Effector memory CD4-positive, alpha-beta T cell (primary cell): ENCODE results near the gene PRRG1.

Experiments
- DNase-seq, 3 donors: peaks; one replicate each; pipeline ENCODE4 v3.0.0-alpha.2; 2020
- H3K27ac ChIP-seq: 2 replicates; pipeline ENCODE4 v1.7.0; 2013; ENCODE audit warnings: mild to moderate bottlenecking, low read length, moderate library complexity; ENCODE audit not compliant: insufficient read depth, poor library complexity, severe bottlenecking
- H3K27me3 ChIP-seq: replicated peaks from 2 replicates; pipeline ENCODE4 v1.7.0; 2013; ENCODE audit warnings: mild to moderate bottlenecking, low read length; ENCODE audit not compliant: insufficient read depth, control insufficient read depth, poor library complexity, severe bottlenecking
- H3K36me3 ChIP-seq: 2 replicates; pipeline ENCODE4 v1.7.0; 2013; ENCODE audit warnings: mild to moderate bottlenecking, low read length, moderate library complexity; ENCODE audit not compliant: control insufficient read depth, insufficient read depth
- H3K4me1 ChIP-seq: 2 replicates; pipeline ENCODE4 v1.7.0; 2013; ENCODE audit warnings: low read length, mild to moderate bottlenecking; ENCODE audit not compliant: control insufficient read depth, insufficient read depth, poor library complexity, severe bottlenecking
- H3K4me3 ChIP-seq: 2 replicates; pipeline ENCODE4 v1.7.0; 2013; ENCODE audit warnings: low read length, low read depth, mild to moderate bottlenecking; ENCODE audit not compliant: insufficient read depth, poor library complexity, severe bottlenecking
- H3K9me3 ChIP-seq: 2 replicates; pipeline ENCODE4 v1.7.0; 2013; ENCODE audit warnings: mild to moderate bottlenecking, low read length, moderate library complexity; ENCODE audit not compliant: control insufficient read depth

Gene PRRG1

DNA sequence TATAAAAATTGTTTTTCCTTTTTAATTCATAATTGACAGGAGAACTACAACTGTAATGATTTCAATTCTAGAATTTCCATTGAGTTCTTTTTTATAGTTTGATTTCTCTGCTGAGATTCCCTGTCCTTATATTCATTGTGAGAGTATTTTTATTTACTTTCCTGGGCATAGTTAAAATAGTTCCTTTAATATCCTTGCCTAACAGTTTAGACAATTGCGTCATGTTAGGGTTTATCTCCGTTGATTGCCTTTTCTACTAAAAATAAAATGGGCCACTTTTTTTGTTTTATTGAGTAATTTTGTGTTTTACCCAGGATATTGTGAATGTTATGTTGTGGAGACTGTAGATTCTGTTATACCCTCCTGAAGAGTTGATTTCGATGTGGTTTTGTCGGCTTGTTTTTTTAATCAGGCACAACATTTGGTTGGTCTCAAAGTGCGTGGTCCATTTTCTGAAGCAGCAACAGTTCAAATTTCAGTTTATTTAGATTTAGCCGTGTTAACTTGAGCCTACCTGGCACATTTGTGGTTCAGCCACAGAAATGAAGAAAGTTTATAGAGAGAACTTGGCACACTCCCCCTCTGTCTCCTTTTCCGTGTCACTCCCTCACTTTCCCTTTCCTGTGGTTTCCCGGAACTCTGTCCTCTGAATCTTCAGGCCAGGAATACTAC, 16.0 kb upstream of the PRRG1 start:
- Histone ChIP-seq H3K4me1 (no peaks in the 10 kb centered on the region), H3K36me3 (no peaks in the 10 kb centered on the region), H3K27me3 (no peaks in the 10 kb centered on the region), H3K4me3 (no peak overlapping the region), H3K27ac (no peak overlapping the region), H3K9me3 (no peaks in the 10 kb centered on the region)
- no peak for DNase-seq

DNA sequence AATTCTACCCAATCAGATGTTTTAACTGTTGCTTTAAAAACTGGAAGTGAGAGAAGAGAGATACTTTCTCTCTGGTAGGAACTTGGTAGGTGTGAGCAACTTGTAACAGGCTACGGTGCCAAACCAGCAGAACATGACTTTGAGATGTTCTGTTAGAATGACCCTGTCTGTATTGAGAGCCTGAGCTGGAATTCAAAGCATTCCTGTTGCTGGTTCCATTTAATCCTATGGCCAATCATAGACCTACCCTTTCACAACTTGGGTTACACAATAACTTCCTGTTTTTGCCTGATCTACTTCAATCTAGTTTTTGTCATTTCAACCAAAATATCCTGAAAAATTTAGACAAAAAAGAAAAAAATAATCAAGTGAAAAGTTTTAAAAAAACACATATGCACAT, 1.7 kb upstream of the PRRG1 start:
- no peaks in the 10 kb centered on the region for H3K27me3 ChIP-seq
- H3K4me1 ChIP-seq, result no peaks in the 10 kb centered on the region
- no peak overlapping the region for H3K27ac ChIP-seq
- no peak for DNase-seq
- H3K4me3 ChIP-seq, result no peak overlapping the region
- no peaks in the 10 kb centered on the region for H3K9me3 ChIP-seq
- no peaks in the 10 kb centered on the region for H3K36me3 ChIP-seq

DNA sequence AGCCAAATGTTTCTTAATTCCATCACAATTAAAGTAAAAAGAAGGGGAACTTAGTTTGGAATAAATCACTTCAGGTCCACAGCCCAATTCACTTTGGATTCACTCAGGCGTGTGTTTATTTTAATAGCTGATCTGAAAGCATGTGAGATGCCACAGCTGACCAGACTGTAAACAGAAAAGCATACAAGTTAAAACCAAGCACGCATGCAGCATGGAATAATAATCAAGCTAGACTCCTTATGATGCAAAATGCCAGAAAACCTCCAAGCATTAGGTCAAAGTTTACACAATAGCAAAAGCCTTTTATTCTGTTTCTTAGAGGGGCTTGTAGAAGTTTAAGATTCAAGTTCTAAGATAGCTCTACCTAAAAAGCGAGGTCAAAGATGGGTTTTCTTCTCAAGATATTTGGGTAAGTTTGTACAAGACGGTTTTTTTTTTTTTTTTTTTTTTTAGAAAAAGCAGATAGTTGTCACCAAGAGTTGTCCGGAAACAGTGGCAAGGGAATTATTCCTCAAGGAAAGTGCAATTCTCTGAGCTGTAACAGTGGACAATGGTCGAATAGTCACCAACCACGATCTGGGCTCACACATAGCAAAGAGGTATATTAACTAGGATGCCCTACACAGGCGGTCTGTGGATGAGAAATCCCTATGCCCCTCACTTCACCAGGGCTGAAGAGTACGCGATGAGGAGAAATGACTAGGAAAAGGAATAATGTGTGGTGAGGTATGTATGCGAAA, 763 bp upstream of the PRRG1 start:
- no peaks in the 10 kb centered on the region for H3K9me3 ChIP-seq
- H3K27me3 ChIP-seq, result no peaks in the 10 kb centered on the region
- H3K27ac ChIP-seq, result no peak overlapping the region
- no peak for DNase-seq
- H3K36me3 ChIP-seq, result no peaks in the 10 kb centered on the region
- H3K4me1 ChIP-seq, result no peaks in the 10 kb centered on the region
- H3K4me3 ChIP-seq, result no peak overlapping the region

DNA sequence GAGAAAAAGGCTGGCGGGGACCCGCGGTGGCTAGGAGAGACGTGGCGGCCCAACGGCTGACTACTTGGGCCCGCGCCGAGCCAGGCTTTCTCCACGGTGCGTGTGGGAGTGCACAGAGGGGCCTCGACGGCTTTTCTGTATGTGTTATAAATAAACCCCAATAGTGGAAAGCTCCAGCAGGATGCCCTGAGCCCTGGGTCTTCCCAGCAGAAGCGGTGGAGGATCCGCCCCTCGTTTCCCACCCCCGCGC, 268 bp upstream of the PRRG1 start:
- Histone ChIP-seq H3K9me3 (no peaks in the 10 kb centered on the region), H3K36me3 (no peaks in the 10 kb centered on the region), H3K4me3 (no peak overlapping the region), H3K27me3 (no peaks in the 10 kb centered on the region), H3K4me1 (no peaks in the 10 kb centered on the region), H3K27ac (no peak overlapping the region)
- DNase-seq, result no peak

DNA sequence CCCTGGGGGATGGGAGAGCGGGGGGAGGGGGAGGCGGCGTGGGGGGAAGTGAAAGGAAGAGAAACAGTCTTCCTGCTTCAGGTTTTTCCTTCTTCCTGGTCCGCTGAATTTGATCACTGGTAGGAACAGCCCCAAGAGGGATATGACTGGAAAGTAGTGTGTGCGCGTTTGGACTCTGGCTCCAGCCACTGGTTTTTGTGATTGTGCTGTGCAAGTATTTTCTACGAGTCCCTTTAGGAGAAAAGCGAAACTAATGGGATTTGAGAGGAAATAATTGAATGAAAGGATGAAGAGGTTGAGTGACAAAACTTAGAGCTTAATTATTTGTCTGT, 836 bp downstream of the PRRG1 start:
- no peak overlapping the region for H3K4me3 ChIP-seq
- no peak for DNase-seq
- H3K9me3 ChIP-seq, result no peaks in the 10 kb centered on the region
- no peaks in the 10 kb centered on the region for H3K36me3 ChIP-seq
- H3K27me3 ChIP-seq, result no peaks in the 10 kb centered on the region
- H3K4me1 ChIP-seq, result no peaks in the 10 kb centered on the region
- no peak overlapping the region for H3K27ac ChIP-seq

DNA sequence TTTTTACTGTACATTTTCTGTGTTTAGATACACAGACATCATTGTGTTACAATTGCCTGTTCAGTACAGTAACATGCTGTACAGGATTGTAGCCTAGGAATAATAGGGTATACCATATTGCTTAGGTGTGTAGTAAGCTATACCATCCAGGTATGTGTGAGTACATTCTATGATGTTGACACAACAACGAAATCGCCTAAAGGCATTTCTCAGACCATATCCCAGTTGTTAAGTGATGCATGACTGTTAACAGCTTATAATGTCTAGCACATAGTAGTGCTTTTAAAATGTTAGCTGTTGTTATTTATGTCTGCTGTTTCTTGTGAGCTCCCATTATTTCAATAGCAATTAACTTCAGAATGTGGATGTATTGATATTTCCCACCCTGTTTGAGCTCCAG, 4.5 kb downstream of the PRRG1 start:
- Histone ChIP-seq H3K27ac (no peak overlapping the region), H3K4me3 (no peak overlapping the region), H3K27me3 (no peaks in the 10 kb centered on the region), H3K4me1 (no peaks in the 10 kb centered on the region), H3K36me3 (no peaks in the 10 kb centered on the region), H3K9me3 (no peaks in the 10 kb centered on the region)
- no peak for DNase-seq

DNA sequence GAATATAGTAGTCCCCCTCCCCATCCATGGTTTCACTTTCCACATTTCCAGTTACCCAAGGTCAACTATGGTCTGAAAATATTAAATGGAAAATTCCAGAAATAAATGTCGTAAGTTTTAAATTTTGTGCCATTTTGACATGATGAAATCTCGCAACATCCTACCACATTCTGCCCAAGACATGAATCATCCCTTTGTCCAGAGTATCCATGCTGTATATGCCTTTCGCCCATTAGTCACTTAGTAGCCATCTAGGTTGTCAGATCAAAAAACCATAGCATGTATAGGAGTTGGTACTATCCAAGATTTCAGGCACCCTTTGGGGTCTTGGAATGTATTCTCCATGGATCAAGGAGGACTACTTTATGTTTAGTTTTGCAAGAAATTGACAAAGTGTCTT, 8.3 kb downstream of the PRRG1 start:
- no peaks in the 10 kb centered on the region for H3K9me3 ChIP-seq
- DNase-seq, result no peak
- H3K36me3 ChIP-seq, result no peaks in the 10 kb centered on the region
- H3K4me1 ChIP-seq, result no peaks in the 10 kb centered on the region
- H3K27ac ChIP-seq, result no peak overlapping the region
- H3K4me3 ChIP-seq, result no peak overlapping the region
- no peaks in the 10 kb centered on the region for H3K27me3 ChIP-seq

DNA sequence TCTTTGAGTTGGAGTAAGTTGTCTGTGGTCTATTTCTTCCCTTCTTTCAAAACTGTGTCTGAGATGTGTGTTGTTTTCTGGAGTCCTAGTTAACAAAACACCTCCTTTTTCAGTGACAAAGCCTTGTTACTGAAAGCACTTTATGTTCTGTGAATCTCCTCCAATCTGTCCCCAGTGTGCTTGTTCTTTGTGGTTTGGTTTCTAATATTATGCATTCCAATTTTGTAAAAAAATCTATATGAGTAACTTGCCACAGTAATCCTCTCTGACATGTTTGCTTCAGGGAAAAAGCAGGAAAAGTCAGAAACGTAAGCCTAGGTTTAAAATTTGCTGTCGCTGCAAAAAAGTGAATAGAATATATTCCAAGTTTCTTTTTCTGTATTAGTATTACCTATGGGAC, 12.4 kb downstream of the PRRG1 start:
- DNase-seq, result no peak
- Histone ChIP-seq H3K9me3 (no peaks in the 10 kb centered on the region), H3K36me3 (no peaks in the 10 kb centered on the region), H3K4me1 (no peaks in the 10 kb centered on the region), H3K27me3 (no peaks in the 10 kb centered on the region), H3K4me3 (no peak overlapping the region), H3K27ac (no peak overlapping the region)

DNA sequence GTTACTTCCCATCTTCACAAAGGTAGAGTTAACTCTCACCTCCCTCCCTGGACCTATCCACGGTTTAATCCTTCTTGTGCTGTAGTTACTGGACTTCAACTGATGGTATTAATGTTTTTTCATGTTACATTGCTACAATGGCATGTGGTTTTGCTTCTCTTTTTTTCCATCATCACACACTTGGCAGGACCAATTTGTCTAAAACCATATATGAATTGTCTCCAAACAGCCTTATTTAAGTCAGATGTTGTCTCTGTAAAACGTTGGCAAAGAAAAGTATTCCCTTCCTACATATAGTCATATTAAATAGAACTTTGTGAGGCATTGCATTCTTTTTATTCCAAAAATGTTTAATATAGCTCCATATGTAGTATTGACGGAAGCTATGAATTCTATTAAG, 15.5 kb downstream of the PRRG1 start:
- H3K27ac ChIP-seq, result no peak overlapping the region
- no peaks in the 10 kb centered on the region for H3K36me3 ChIP-seq
- DNase-seq, result no peak
- no peak overlapping the region for H3K4me3 ChIP-seq
- no peaks in the 10 kb centered on the region for H3K4me1 ChIP-seq
- H3K9me3 ChIP-seq, result no peaks in the 10 kb centered on the region
- H3K27me3 ChIP-seq, result no peaks in the 10 kb centered on the region

DNA sequence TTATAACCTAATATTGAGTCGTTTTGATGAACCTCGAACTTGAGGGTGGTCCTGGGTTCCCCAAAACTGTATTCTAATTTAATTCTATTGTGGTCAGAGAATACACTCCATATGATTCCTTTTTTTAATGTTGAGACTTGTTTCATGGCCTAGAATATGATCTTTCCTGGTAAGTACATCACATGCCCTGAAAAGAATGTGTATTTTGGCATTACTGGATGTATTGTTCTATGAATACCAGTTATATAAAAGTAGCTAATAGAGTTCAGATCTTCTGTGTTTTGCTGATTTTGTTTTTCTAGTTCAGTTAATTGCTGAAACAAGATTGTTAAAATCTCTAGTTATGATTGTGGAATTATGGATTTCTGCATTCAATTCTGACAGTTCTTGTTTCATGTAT, 18.8 kb downstream of the PRRG1 start:
- no peak for DNase-seq
- Histone ChIP-seq H3K4me1 (no peaks in the 10 kb centered on the region), H3K4me3 (no peak overlapping the region), H3K36me3 (no peaks in the 10 kb centered on the region), H3K27ac (no peak overlapping the region), H3K9me3 (no peaks in the 10 kb centered on the region), H3K27me3 (no peaks in the 10 kb centered on the region)
